DOHH2 (cell line): Measurements from ENCODE around the gene PLCB3.

Experiments used
- H3F3A ChIP-seq: fragments of 200-600 bp; sonication (generic), shearing (Covaris generic); 2 replicates; pipeline ENCODE4 v1.6.0; 2016; ENCODE audit warnings: antibody characterized with exemption, mild to moderate bottlenecking; ENCODE audit not compliant: control insufficient read depth, insufficient read depth
- H3K27ac ChIP-seq: fragments of 200-600 bp; sonication (generic); 2 replicates; pipeline ENCODE4 v1.5.1; 2014; ENCODE audit warnings: low read depth, mild to moderate bottlenecking, low read length, moderate library complexity
- H3K27me3 ChIP-seq: fragments of 200-600 bp; sonication (generic); 2 replicates; pipeline ENCODE4 v1.6.1; 2014; ENCODE audit warnings: mild to moderate bottlenecking, low read length, mixed read lengths; ENCODE audit not compliant: control insufficient read depth
- H3K36me3 ChIP-seq: fragments of 200-600 bp; sonication (generic); 2 replicates; pipeline ENCODE4 v1.6.1; 2014; ENCODE audit warnings: mild to moderate bottlenecking, low read length, moderate library complexity, mixed read lengths; ENCODE audit not compliant: control insufficient read depth
- H3K4me1 ChIP-seq: fragments of 200-600 bp; sonication (generic); 2 replicates; pipeline ENCODE4 v1.6.1; 2014; ENCODE audit warnings: mild to moderate bottlenecking, low read length, mixed read lengths; ENCODE audit not compliant: control insufficient read depth
- H3K4me2 ChIP-seq: fragments of 200-600 bp; sonication (generic); 2 replicates; pipeline ENCODE4 v1.6.0; 2014; ENCODE audit warnings: mild to moderate bottlenecking, low read length, moderate library complexity
- H3K4me3 ChIP-seq: fragments of 200-600 bp; sonication (generic); 2 replicates; pipeline ENCODE4 v1.5.1; 2014; ENCODE audit warnings: mild to moderate bottlenecking, low read length, mixed read lengths
- H3K79me2 ChIP-seq: fragments of 200-600 bp; sonication (generic); 2 replicates; pipeline ENCODE4 v1.6.1; 2014; ENCODE audit warnings: mild to moderate bottlenecking, low read length, mixed read lengths; ENCODE audit not compliant: control insufficient read depth
- H3K9me2 ChIP-seq: fragments of 200-600 bp; sonication (generic); replicated peaks from 2 replicates; pipeline ENCODE4 v1.6.1; 2014; ENCODE audit warnings: mild to moderate bottlenecking, low read length, mixed read lengths; ENCODE audit not compliant: control insufficient read depth
- H3K9me3 ChIP-seq: fragments of 200-600 bp; sonication (generic); 2 replicates; pipeline ENCODE4 v1.6.1; 2014; ENCODE audit warnings: antibody characterized with exemption, low read length, mixed read lengths; ENCODE audit not compliant: control insufficient read depth, insufficient read depth
- H4K20me1 ChIP-seq: fragments of 200-600 bp; sonication (generic); 2 replicates; pipeline ENCODE4 v1.6.0; 2014; ENCODE audit warnings: low read depth, mild to moderate bottlenecking, antibody characterized with exemption, low read length, moderate library complexity; ENCODE audit not compliant: control insufficient read depth, insufficient read depth
- CTCF ChIP-seq: fragments of 200-600 bp; sonication (generic); IDR thresholded peaks from one replicate; pipeline ENCODE4 v1.5.1; 2014; ENCODE audit warnings: antibody characterized with exemption, mild to moderate bottlenecking, low read depth, low read length; ENCODE audit not compliant: poor library complexity, severe bottlenecking
- EZH2phosphoT487 ChIP-seq: fragments of 200-600 bp; sonication (generic); IDR thresholded peaks from 2 replicates; pipeline ENCODE4 v1.6.1; 2017; ENCODE audit warnings: borderline replicate concordance, mild to moderate bottlenecking, antibody characterized with exemption, low read length, moderate library complexity, mixed read lengths

The PLCB3 gene

DNA sequence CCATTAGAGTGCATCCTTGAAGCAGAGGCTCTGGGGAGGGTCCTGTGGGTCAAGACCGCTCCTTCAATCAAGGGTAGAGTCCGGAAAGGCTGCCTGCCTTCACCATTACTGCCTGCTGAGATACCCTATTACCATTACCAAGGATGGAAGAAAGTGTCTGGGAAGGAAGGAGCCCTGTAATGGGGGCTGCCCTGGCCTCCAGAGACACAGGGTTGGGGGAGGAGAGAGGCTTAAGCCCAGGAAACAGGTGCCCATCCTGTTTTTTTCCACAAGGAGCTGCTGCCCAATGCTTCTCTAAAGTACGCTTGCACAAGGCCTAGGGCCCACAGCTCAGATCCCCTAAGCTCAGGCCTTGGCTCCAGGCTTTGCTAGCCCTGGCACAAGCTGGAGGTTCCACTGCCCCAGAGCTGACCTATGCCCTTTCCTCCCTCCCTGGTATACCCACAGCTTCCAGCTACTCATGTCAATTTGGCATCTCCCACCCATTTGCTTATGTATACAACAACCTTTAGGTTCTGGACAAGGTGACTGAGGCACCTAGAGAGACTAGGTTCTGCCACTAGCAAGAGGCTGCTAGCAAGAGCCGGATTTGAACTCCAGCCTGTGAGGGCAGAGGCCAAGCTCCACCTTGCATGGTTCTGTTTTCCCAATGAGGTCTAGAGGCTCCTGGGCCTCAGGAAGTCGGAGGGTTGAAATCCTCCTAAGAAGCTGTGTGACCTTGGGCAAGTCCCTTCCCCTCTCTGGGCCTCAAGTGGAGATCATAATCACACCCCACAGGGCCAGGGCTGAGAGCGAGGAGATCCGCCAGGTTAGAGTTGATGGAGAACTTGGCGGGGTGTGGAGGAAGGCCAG is 1.5 kb upstream of the PLCB3 start:
- no peaks in the 10 kb centered on the region for H3K9me2 ChIP-seq
- H3K4me2 ChIP-seq, result no peak overlapping the region
- peaks cover 20% of the 10 kb centered on the region for H3F3A ChIP-seq
- peaks cover 51% of the 10 kb centered on the region for H3K4me1 ChIP-seq
- peaks cover 16% of the 10 kb centered on the region for H3K36me3 ChIP-seq
- H3K27ac ChIP-seq, result no peak overlapping the region
- H4K20me1 ChIP-seq, result peaks cover 5% of the 10 kb centered on the region; the same call in 1 of the 2 replicates
- H3K79me2 ChIP-seq, result peaks cover 31% of the 10 kb centered on the region
- H3K4me3 ChIP-seq, result no peak overlapping the region
- no peaks in the 10 kb centered on the region for H3K27me3 ChIP-seq
- TF ChIP-seq CTCF (no peak), EZH2phosphoT487 (no peak)
- no peaks in the 10 kb centered on the region for H3K9me3 ChIP-seq

DNA sequence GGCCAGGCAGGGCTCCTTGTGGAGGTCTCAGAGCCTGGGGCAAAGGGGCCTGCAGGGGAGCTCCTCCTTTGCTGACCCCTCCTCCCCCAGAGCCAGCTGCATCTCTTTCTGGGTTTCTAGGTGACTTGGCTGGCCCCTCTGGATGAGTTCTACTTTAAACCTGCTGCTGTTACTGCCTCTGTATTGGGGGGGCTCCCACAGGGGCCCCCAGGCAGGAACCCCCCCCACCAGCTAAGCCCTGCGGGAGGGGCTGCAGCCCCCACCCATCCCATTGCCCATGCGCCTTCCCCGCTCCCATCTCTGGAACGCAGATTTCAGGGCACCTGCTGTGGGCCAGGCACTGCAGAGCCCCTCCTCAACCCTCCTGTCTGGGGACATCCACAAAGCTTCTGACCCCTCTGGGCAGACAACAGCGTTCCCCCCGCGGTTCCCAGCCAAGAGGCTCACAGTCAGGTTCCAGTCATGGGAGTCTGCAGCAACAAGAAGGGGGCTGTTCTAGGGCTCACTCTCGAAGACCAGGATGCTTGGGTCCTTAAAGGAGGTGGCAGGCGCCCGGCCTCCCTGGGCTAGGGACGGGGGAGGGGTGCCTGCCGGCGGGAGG is 815 bp upstream of the PLCB3 start:
- Histone ChIP-seq H3K27me3 (no peaks in the 10 kb centered on the region), H3K9me3 (no peaks in the 10 kb centered on the region), H3K36me3 (peaks cover 15% of the 10 kb centered on the region), H3K27ac (no peak overlapping the region), H3F3A (peaks cover 16% of the 10 kb centered on the region), H3K4me3 (peak overlapping the region; percentile 95), H4K20me1 (peaks cover 5% of the 10 kb centered on the region; the same call in 1 of the 2 replicates), H3K79me2 (peaks cover 24% of the 10 kb centered on the region), H3K9me2 (no peaks in the 10 kb centered on the region), H3K4me2 (peak overlapping the region; percentile 92), H3K4me1 (peaks cover 44% of the 10 kb centered on the region)
- no peak for TF ChIP-seq CTCF
- no peak for TF ChIP-seq EZH2phosphoT487

- H3K4me1 ChIP-seq, result peaks cover 42% of the 10 kb centered on the region
- peak overlapping the region; percentile 95 for H3K4me3 ChIP-seq
- H3K27me3 ChIP-seq, result no peaks in the 10 kb centered on the region
- no peaks in the 10 kb centered on the region for H3K9me2 ChIP-seq
- H3K79me2 ChIP-seq, result peaks cover 15% of the 10 kb centered on the region
- H3K4me2 ChIP-seq, result peak overlapping the region; percentile 97
- peak overlapping the region; percentile 5; the same call in 1 of the 2 replicates for H3K27ac ChIP-seq
- H3F3A ChIP-seq, result peaks cover 16% of the 10 kb centered on the region
- TF ChIP-seq CTCF (no peak), EZH2phosphoT487 (no peak)
- H3K36me3 ChIP-seq, result peaks cover 18% of the 10 kb centered on the region
- no peaks in the 10 kb centered on the region for H3K9me3 ChIP-seq
- H4K20me1 ChIP-seq, result peaks cover 5% of the 10 kb centered on the region; the same call in 1 of the 2 replicates
These were observed 348 bp downstream of the PLCB3 start for GRCh38 chr11:64251753-64252002.
